Activated CD8-positive, alpha-beta memory T cell treated with anti-CD3 and anti-CD28 coated beads, Interleukin-2, amount 50 U/mL, for 24 hours (primary cell): ENCODE data around the gene USP6NL.
"Not testable (repeated sequence)": the region's sequence is repeated elsewhere in the genome, so short reads cannot be mapped to it uniquely, and the experiment has no call there.

Experiments
- DNase-seq: peaks from one replicate; pipeline ENCODE4 v3.0.0-alpha.2; 2020; ENCODE audit errors: extremely low read depth

USP6NL gene

DNA sequence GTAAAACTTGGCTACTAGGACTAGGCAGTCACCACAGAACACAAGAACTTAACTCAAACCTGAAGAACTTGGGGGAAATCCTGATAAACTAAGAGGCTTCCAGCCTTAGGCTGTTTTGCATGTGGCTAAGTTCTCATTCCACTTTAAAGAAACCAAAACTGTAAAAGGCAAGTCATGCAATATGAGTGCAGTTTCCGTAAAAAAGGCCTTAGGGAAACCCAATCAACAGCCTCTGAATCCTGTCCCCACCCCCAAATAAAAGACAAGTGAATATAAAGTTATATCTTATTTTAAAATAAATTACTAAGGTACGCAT is 95.1 kb downstream of the USP6NL start:
- no peak for DNase-seq

DNA sequence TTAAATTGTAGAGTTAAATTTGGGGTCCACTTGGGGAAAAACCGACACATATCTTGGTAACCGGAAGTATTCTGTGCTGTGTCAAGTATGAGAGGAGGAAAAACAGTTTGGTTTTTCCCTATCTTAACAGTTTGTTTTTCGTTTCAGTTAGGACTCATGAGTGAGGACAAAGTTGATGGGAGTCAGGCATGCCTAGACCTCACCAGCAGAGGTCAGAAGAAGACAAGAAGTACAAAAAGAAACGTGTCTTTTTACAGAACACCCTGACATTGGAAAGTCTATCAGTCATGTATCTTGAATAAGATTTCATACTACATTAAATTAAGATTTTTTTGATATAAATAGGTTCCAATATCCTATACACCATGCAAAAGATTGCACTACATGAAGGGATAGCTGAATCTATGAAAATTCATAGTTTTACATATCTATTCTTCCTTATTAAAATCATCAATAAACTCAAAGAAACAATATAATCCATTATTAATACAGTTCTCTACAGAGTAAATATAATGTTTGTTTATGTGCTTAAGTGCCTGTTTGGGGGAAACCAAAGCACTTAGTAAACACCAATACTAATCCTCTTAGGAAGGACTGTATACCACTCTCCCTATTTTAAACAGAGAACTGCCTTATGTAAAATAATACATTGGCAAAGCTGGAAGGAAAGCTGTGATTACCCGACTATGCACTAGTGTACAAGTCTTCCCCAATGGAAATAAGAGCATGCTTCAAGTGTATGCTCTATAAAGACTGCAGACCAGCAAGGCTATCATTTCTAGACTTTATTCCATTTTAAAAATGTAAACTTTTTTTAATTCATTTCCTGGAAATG is 95.6 kb downstream of the USP6NL start:
- no peak for DNase-seq

DNA sequence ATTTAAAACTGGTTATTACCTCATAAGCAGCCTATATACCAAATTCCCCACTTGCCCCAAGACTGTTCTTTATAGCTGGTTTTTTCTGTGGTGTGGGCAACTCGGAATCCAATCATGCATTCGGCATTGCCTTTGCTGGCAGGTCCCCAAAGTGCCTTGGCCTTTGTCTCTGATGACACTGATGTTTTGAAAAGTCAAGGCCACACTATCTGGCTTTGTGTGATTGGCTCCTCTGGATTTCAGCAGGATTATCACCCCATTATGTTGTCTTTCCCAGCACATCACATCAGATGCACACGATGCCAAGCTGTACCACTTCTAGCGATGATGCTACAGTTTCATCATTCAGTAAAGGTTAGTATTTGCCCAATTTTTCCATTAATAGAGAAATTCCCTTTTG is 97.7 kb downstream of the USP6NL start:
- DNase-seq, result no peak

DNA sequence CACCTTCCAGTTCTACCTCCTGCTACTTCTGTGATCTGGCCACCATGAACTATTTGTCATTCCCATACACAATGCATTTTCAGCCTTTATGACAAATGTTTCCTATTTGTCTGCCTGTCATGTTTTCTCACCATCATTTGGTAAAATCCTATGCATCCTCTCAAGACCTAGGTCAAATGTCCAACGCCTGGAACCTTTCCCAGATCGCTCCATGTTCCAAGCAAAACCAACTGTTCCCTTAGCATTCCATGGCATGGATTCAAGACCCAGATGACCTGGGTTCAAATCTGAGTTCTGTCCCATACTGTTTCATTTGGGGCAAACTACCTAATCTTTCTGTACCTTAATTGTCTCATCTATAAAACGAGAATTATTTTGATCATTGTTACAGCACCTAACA is 98.9 kb downstream of the USP6NL start:
- no peak for DNase-seq

DNA sequence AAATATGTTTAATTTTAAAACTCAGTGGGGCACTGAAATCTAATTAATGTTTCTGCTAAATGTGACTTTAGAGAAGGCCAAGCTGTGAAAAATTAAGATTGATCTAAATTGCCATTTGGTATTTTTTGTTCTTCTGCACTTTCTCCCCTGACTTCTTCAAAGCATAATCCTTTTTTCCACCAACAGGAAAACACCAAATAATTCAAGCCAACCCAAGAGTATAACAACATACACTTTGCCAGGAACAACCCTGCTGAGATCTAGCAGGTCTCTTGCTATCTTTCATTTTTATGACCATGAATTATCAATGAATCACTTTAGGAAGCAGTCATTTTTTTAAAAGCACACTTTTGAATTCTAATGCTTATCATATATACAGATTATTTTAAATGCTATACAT is 100.1 kb downstream of the USP6NL start:
- DNase-seq, result no peak

DNA sequence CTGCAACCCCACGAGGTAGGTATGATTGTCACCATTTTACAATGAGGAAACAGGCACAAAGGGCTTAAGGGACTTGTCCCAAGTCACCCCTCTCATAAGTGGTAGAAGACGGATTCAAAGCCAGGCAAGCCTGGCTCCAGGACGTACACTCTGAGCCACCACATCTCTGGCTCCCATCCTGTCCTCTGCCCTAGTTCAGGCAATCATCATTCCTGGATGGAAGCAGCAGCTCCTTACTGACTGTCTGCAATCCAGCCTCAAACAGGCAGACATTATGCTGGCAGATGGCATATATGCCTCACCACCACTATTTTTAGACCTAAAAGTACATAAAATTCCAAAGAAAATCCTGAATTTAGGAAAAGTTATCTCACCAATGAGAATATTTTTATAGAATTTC is 100.7 kb downstream of the USP6NL start:
- no peak for DNase-seq

DNA sequence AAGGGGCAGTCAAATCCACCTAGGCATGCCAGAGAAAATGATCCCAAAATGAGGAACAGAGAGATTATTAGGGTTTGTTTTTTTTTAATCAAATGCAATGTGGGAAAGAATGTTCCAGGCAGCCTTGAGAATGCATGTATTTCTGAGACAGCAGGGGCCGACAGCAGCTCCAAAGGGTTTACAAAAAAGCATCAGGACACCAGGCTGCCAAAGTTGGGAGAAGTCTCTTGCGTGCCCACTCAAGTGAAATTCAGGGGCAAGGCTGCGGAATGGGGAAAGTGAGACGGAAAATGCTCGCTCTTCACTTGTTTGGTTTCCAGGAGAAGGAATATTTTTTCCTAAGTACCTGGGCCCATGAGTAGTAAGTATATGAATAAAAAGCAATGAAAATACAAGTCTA is 101.2 kb downstream of the USP6NL start:
- no peak for DNase-seq

DNA sequence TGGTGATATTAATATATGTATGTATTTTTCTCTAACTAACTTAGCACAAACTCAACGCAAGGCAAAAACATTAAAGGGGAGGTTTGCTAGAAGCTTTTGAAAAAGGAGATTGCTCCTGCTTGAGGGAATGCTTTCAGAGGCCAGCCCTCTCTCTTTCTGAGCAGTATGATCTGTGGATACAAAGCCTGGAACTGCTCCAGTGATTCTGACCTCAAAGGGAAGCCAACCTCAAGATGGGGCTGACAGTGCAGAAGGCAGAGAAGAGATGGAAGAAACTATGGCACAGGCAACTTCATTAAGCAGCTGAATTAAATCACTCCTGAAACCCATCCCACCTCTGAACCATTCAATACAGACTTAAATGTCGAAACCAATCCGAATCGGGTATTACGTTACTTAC is 102.4 kb downstream of the USP6NL start:
- no peak for DNase-seq

DNA sequence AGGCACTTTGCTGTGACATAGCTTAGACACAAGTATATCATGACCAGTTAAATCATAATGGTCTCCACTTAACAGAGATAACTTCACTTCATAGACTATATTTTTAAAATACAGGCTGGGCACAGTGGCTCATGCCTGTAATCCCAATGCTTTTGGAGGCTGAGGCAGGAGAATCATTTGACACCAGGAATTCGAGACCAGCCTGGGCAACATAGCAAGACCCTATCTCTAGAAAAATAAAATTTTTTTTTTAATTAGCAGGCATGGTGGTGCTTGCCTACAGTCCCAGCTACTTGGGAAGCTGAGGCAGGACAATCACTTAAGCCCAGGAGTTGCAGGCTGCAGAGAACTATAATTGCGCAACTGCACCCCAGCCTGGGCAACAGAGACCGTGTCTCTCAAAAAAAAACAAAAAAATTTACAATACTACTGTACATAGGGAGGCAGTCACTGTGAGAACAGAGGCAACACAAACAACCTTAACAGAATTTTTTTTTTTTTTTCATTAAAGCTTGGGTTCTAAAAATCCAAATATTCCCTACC is 105.1 kb downstream of the USP6NL start:
- no peak for DNase-seq

DNA sequence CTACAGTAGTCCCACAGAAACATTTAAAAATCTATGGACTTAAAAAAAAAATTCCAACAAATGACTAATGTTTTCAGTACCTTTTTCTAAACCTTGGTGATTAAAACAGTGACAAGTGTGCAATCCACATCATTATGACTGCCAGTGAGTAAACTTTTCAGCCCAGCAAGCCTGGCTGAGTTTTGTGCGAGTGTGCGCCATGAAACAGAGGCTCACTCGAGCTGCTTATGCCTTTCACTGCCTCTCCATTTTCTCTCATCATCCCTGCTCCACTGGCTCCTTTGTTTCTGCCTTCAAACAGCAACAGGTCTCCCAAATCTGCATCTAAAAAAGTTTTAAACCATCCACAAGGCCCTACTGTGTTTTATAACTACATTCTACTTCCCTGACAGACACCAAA is 105.8 kb downstream of the USP6NL start:
- DNase-seq, result no peak

DNA sequence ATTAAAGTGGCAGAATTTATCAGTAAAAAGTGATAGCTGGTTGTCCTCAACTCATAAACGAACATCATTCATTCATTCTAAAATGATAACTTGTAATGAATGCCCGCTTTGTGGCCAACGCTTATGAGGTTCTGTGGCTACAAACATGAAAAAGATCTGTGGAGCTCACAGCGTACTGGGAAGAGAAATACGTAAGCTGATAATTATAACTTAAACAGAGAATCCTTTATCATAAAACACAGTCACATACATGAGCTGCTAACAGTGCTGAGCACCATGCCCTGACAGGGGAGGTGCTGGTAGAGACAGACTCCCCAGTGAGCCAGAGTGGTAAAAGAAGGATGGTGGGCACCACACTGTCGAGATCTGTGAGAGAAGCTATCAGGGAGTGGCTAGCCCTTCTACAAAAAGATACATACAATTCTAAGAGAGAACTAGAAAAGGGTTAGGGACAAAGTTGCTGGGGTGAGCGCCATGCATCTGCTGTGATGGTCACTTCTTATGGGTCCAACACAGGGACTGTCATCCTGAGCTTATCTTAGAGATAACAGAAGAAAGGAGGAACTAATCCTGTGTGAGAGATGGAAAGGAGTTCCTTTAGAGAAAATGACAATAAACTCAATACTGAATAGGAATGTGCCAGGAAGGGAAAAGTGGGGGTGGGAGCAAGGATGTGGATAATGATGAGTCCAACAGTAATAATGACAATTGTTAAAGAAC is 106.7 kb downstream of the USP6NL start:
- DNase-seq, result no peak

DNA sequence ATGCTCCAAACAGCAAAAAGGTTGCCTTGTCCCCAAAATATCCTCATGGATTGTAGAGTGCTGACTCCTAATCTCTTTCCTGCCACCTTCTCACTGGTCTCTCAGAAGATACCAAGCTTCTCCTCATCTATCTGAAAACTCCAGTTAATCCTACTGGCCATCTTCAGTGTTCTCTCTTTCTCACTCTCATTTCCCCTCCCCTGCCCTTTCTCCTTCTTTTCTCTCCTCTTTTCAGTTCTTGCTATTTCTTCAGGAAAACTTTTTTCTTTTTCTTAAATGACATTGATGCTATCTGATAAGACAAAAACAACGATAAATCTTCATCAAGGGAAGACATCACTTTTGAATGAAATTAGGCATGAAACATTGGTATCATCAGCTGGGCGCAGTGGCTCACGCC is 109.8 kb downstream of the USP6NL start:
- no peak for DNase-seq

DNA sequence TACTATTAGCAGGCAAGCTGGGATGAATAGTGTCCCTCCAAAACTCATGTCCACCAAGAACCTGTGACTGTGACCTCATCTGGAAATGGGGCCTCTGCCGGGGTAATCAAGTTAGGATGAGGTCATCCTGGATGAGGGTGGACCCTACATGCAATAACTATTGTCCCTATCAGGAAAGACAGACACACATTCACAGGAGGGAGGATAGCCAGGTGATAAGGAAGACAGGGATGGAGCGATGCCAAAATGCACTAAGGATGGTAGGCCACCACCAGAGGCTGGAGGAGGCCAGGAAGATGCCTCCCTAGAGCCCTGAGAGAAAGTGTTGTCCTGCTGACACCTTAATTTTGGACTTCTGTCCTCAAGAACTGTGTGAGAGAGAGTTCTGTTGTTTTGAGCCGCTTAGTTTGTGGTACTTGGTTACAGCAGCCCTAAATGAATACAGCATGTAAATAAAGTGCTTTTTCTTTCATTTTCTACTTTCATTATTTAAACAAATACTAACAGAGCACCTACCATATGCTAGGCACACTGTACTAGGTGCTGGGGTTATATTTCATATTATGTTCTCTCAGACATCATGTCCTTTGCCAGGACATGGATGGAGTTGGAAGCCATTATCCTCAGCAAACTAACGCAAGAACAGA is 111.9 kb downstream of the USP6NL start:
- DNase-seq, result no peak

DNA sequence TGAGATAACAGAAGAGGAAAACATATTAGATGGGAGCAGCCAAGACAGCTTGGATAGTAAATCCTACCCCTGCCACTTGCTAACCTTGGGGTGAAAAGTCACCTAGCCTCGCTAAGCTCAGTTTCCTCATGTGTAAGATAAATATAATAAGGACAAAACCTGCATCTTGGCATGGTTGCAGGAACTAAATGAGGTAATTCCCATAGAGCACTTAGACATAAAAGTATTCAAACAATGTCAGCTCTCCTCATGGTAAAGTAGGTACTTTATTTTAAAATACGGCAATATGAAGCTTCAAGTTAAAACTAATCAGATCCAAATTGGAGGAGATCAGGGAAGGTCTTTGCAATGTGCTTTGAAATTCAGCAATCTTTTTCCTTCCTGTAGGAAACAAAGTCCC is 113.1 kb downstream of the USP6NL start:
- DNase-seq, result no peak

DNA sequence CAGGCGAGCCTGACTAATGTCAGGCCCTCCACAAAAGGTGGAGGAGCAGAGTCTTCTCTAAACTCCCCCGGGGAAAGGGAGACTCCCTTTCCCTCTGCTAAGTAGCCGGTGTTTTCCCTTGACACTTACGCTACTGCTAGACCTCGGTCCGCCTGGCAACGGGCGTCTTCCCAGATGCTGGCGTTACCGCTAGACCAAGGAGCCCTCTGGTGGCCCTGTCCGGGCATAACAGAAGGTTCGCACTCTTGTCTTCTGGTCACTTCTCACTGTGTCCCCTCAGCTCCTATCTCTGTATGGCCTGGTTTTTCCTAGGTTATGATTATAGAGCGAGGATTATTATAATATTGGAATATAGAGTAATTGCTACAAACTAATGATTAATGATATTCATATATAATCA is 116.5 kb downstream of the USP6NL start:
- DNase-seq, result not testable (repeated sequence)

DNA sequence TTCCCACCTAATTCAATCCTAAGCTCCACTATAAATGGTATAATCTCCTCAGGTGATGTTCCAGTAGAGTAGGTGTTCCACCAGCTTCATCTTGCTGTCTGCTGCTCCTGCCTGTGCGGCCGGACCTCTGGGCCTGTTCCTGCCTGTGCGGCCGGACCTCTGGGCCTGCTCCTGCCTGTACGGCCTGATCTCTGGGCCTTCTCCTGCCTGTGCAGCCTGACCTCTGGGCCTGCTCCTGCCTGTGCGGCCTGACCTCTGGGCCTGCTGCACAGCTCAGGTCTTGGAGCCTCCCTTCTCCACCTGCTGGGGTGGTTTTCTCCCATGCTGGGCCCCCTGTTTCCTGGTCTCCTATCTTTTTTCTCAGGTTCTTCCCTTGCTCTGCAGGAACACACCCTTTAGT is 117.8 kb downstream of the USP6NL start:
- no peak for DNase-seq

DNA sequence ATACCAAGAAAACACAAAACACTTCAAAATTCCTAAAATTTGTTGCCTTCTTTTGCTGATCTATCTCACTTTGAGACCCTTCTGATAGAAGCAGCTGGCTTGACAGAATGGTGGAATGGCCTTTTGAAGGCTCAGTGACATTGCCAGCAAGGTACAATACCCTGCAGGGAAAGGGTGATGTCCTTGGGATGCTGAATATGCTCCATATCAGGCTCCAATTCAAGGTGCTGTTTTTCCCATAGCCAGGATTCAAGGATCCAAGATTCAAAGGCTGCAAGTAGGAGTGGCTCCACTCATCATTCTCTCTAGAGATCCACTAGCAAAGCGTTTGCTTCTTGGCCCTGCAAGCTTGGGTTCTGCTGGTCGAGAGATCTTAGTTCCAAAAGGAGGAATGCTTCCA is 120.4 kb downstream of the USP6NL start:
- no peak for DNase-seq

DNA sequence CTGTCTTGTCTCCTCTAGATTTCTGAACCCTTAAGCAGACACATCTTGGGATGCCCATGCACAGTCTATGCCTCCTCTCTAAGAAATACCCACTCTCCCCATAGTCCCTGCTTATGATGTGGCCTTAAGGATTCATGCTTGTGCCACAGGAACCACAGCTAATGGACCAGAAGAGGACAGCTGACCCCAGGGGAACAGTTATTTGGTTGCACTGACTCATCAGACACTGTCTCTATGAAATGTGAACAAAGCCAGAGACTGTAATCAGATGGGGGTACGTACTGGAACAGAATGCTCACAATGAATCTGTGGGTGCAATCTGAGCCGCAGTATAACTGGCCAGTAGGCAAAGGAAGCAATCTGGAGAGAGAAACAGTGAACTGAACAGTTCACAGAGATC is 121.9 kb downstream of the USP6NL start:
- DNase-seq, result no peak

DNA sequence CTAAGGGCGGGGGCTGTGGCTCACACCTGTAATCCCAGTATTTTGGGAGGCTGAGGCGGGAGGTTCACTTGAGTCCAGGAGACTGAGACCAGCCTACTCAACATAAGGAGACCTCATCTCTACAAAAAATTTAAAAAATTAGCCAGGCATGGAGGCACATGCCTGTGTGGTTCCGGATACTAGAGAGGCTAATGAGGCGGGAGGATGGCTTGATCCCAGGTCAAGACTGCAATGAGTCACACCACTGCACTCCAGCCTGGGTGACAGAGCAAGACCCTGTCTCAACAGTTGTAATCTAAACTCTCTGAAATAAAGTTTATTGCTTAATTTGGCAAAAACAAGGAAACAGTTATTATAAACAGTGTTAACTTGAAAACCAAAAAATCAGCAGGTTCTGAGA is 123.3 kb downstream of the USP6NL start:
- no peak for DNase-seq

DNA sequence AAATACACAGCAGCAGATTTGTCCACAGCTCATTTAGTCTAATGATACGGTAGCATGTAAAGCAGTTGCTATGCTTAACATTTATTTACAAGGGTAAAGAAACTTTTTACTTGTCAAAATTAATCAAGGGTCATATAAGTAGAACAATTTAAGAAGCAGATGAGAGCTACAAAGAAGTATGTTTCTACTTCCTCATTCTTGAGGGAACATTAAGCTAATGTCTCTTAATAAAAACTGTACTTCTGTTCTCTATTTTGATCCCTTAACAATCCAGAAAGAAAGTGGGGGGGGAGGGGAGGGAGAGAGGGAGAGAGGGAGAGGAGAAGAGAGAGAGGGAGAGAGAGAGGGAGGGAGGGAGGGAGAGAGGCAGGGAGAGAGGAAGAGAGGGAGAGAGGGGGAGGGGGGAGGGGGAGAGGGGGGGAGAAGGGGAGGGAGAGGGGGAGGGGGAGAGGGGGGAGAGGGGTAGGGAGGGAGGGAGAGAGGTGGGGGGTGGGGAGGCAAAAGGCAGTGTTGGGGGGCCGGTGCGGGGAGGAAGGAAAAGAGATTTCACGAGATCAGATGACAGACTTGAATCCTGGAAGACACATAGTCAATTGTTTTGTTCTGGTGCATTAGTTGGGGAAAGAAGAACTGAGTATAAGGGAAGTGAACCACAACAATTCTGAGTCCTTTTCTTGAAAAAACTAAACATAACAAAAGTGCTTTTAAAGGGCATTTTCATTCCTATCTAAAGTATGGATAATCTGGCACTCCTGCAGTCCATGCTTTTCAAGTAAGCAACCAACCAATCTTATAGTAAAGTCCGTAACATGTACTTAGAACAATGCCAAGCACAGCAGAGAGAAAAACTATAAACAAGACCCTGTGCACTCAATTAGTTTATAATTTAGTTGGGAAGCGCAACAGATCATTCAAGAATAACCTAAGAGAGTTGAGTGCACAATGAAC is 128.0 kb downstream of the USP6NL start:
- no peak for DNase-seq

DNA sequence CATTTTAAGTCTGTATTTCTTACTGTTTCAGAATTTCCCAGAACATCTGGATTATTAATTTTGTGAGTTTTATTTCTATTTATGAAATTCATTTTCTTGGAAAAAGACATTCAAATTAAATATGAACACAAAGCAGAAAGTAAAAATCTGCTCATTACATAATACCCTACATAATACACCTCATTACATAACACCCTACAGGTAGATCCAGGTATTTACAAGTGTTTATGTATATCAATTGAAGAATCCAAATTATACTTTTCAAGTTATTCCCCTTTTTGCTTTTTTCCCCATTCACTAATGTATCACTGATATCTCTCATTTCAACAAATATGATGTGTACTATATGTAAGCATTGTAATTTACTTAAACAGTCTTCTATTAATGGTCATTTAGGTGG is 129.1 kb downstream of the USP6NL start:
- no peak for DNase-seq

DNA sequence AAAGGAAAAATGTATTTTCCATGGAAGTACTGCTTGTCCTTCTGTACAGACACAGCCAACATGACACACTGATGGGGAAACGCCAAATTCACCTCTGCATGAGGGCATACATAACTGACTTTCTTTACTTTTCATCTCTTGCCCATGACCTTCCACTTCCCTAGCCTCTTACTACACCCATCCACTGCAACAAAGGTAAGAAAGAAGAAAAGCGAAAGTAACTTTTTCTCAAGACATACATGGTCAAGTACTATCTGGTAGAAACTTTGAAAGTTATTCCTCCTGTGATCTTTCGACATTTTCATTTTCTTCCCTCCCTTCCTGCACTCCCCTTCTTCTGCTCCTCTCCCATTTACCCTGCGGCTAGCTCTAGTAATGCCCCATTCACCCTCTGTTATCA is 130.8 kb downstream of the USP6NL start:
- DNase-seq, result no peak
